SU-DHL-6 (cell line): ENCODE results near the gene SLC9A9.

Experiments used
- H2AFZ ChIP-seq: fragments of 200-600 bp; sonication (generic); 2 replicates; pipeline ENCODE4 v1.6.1; 2014; ENCODE audit warnings: low read depth, mild to moderate bottlenecking, moderate library complexity, mixed read lengths, antibody characterized with exemption, low read length; ENCODE audit not compliant: severe bottlenecking
- H3F3A ChIP-seq: fragments of 200-600 bp; shearing (Covaris generic); 2 replicates; pipeline ENCODE4 v1.6.0; 2016; ENCODE audit warnings: antibody characterized with exemption, mild to moderate bottlenecking; ENCODE audit not compliant: insufficient read depth
- H3K27ac ChIP-seq: fragments of 200-600 bp; sonication (generic); 2 replicates; pipeline ENCODE4 v1.5.1; 2016; ENCODE audit warnings: low read depth, mild to moderate bottlenecking, low read length, moderate library complexity, mixed read lengths
- H3K27me3 ChIP-seq: fragments of 200-600 bp; sonication (generic), shearing (Covaris generic); 2 replicates; pipeline ENCODE4 v1.6.0; 2014; ENCODE audit warnings: mild to moderate bottlenecking, low read length
- H3K36me3 ChIP-seq: fragments of 200-600 bp; sonication (generic); 2 replicates; pipeline ENCODE4 v1.6.1; 2014; ENCODE audit warnings: mild to moderate bottlenecking, low read length, mixed read lengths
- H3K4me2 ChIP-seq: fragments of 300-600, 200-600 bp; shearing (Covaris generic), sonication (generic); 2 replicates; pipeline ENCODE4 v1.6.0; 2014; ENCODE audit warnings: low read length, low read depth, mild to moderate bottlenecking; ENCODE audit not compliant: poor library complexity, severe bottlenecking
- H3K4me3 ChIP-seq: fragments of 200-600 bp; sonication (generic); 2 replicates; pipeline ENCODE4 v1.5.1; 2014; ENCODE audit warnings: antibody characterized with exemption, low read length, mild to moderate bottlenecking, mixed read lengths; ENCODE audit not compliant: insufficient read depth, poor library complexity, severe bottlenecking
- H3K79me2 ChIP-seq: fragments of 200-600 bp; sonication (generic); 2 replicates; pipeline ENCODE4 v1.6.1; 2014; ENCODE audit warnings: mild to moderate bottlenecking, low read length, moderate library complexity; ENCODE audit not compliant: insufficient read depth
- H3K9ac ChIP-seq: fragments of 200-600 bp; sonication (generic); 2 replicates; pipeline ENCODE4 v1.7.0; 2014; ENCODE audit warnings: mild to moderate bottlenecking, low read length
- H3K9me2 ChIP-seq: fragments of 200-600 bp; sonication (generic); replicated peaks from 2 replicates; pipeline ENCODE4 v1.6.1; 2014; ENCODE audit warnings: low read length; ENCODE audit not compliant: insufficient read depth
- H3K9me3 ChIP-seq: fragments of 200-600 bp; sonication (generic); 2 replicates; pipeline ENCODE4 v1.6.1; 2014; ENCODE audit warnings: low read length, mixed read lengths; ENCODE audit not compliant: insufficient read depth
- H4K20me1 ChIP-seq: fragments of 200-600 bp; sonication (generic); 2 replicates; pipeline ENCODE4 v1.6.1; 2014; ENCODE audit warnings: low read depth, mild to moderate bottlenecking, antibody characterized with exemption, low read length, moderate library complexity, mixed read lengths
- CTCF ChIP-seq: fragments of 200-600 bp; sonication (generic); IDR thresholded peaks from one replicate; pipeline ENCODE4 v1.5.1; 2017; ENCODE audit warnings: antibody characterized with exemption, mild to moderate bottlenecking, low read length, moderate library complexity; ENCODE audit not compliant: insufficient read depth, poor library complexity, severe bottlenecking
- EZH2phosphoT487 ChIP-seq: fragments of 200-600 bp; sonication (generic), shearing (Covaris generic); conservative IDR thresholded peaks from 2 replicates; pipeline ENCODE4 v1.6.1; 2018; ENCODE audit warnings: mild to moderate bottlenecking, antibody characterized with exemption, low read length, moderate library complexity, mixed read lengths

SLC9A9 gene

GRCh38 chr3:143222505-143222904 lies 625.8 kb downstream of the SLC9A9 start:
- no peak overlapping the region for H3K4me2 ChIP-seq
- no peaks in the 10 kb centered on the region for H3K36me3 ChIP-seq
- H3F3A ChIP-seq, result no peaks in the 10 kb centered on the region
- no peak overlapping the region for H3K9ac ChIP-seq
- no peak overlapping the region for H3K4me3 ChIP-seq
- no peaks in the 10 kb centered on the region for H3K9me3 ChIP-seq
- H3K9me2 ChIP-seq, result no peaks in the 10 kb centered on the region
- no peak overlapping the region for H3K27ac ChIP-seq
- H4K20me1 ChIP-seq, result no peaks in the 10 kb centered on the region
- no peak for TF ChIP-seq EZH2phosphoT487
- TF ChIP-seq CTCF, result no peak
- H3K27me3 ChIP-seq, result no peaks in the 10 kb centered on the region
- H2AFZ ChIP-seq, result no peak overlapping the region
- H3K79me2 ChIP-seq, result no peaks in the 10 kb centered on the region

GRCh38 chr3:143221446-143221845 lies 626.8 kb downstream of the SLC9A9 start:
- Histone ChIP-seq H4K20me1 (no peaks in the 10 kb centered on the region), H2AFZ (no peak overlapping the region), H3K9me3 (no peaks in the 10 kb centered on the region), H3K4me3 (no peak overlapping the region), H3K9ac (no peak overlapping the region), H3K9me2 (no peaks in the 10 kb centered on the region), H3K27ac (no peak overlapping the region), H3F3A (no peaks in the 10 kb centered on the region), H3K4me2 (no peak overlapping the region), H3K79me2 (no peaks in the 10 kb centered on the region), H3K36me3 (no peaks in the 10 kb centered on the region), H3K27me3 (no peaks in the 10 kb centered on the region)
- TF ChIP-seq EZH2phosphoT487 (no peak), CTCF (no peak)

GRCh38 chr3:143220741-143221140 lies 627.5 kb downstream of the SLC9A9 start:
- H3K9me3 ChIP-seq, result no peaks in the 10 kb centered on the region
- H4K20me1 ChIP-seq, result no peaks in the 10 kb centered on the region
- no peak for TF ChIP-seq CTCF
- TF ChIP-seq EZH2phosphoT487, result no peak
- no peaks in the 10 kb centered on the region for H3K27me3 ChIP-seq
- H3K4me3 ChIP-seq, result no peak overlapping the region
- H3K9me2 ChIP-seq, result no peaks in the 10 kb centered on the region
- H3K79me2 ChIP-seq, result no peaks in the 10 kb centered on the region
- H3K27ac ChIP-seq, result no peak overlapping the region
- no peaks in the 10 kb centered on the region for H3F3A ChIP-seq
- no peak overlapping the region for H2AFZ ChIP-seq
- H3K9ac ChIP-seq, result no peak overlapping the region
- H3K4me2 ChIP-seq, result no peak overlapping the region
- no peaks in the 10 kb centered on the region for H3K36me3 ChIP-seq
